Measurements from ENCODE around the gene TADA2B. TPM values are rescaled to one million over a fixed set of nuclear protein-coding genes. Genes with fewer than 3 reads are reported as not detected.
A peak's percentile ranks its signal among the peaks of the same experiment; 100 is the strongest.

TADA2B gene
- total and polyA plus RNA-seq, 9 of the 15 experiments (the other 6 are each of a cell fraction or from before 2014, with no cell fraction given) = 0.55 to 12.2 (median 7.5) TPM

GRCh38 chr4:7052923-7053715, 9.9 kb downstream of the TADA2B start:
- in situ Hi-C loops (cut with MboI) = no loop called here
- TF ChIP-seq NFRKB (IDR thresholded peaks at IDR 0.05; ENCODE audit: low read depth) (no peak), ZBTB33 (CRISPR knock-in tag; IDR thresholded peaks at IDR 0.05) (peak; percentile 55; the same call in 1 of the 2 replicates), DEAF1 (CRISPR knock-in tag; IDR thresholded peaks at IDR 0.05) (no peak), ZBTB9 (CRISPR knock-in tag; IDR thresholded peaks at IDR 0.05) (no peak), ZNF274 (IDR thresholded peaks at IDR 0.05; ENCODE audit: borderline replicate concordance, low read depth, low read length) (no peak), POLR2G (IDR thresholded peaks at IDR 0.05; ENCODE audit: low read depth, low read length) (0 out of 2 replicates have a peak, but pooled peaks have one; percentile 13)

More at GRCh38 chr4:7052923-7053715, 9.9 kb downstream of the TADA2B start:
- no peak overlapping the region for H3K27ac ChIP-seq (ENCODE audit: extremely low read depth, low read depth, low read length)
- no peak overlapping the region for H2AFZ ChIP-seq (ENCODE audit: low read depth, low read length)
- H4K20me1 ChIP-seq (replicated peaks; ENCODE audit: control insufficient read depth, insufficient read depth, low read length) = peaks cover 8% of the 10 kb centered on the region
- H3K27me3 ChIP-seq (ENCODE audit: control insufficient read depth in 2 of 2, insufficient read depth in 2 of 2, low read length in 2 of 2) = no peaks in the 10 kb centered on the region
- FAIRE-seq (no peak), DNase-seq (ENCODE audit: extremely low read depth in 1 of 4, low spot score in 3 of 4) (no peak), ATAC-seq (no peak)
- intact Hi-C loops (cut with micrococcal nuclease) = no loop called here
- peaks cover 47% of the 10 kb centered on the region; the same call in 2 of the 3 replicates for H3K36me3 ChIP-seq (ENCODE audit: control insufficient read depth, insufficient read depth, low read length)
- peaks cover 6% of the 10 kb centered on the region for H3K9me1 ChIP-seq (ENCODE audit: control insufficient read depth, insufficient read depth, low read length)
- peaks cover 23% of the 10 kb centered on the region for H3K79me2 ChIP-seq (ENCODE audit: control insufficient read depth, insufficient read depth, low read length)
- BruUV-seq (replicated peaks) = no TSS peak
- H3K9me3 ChIP-seq (replicated peaks; ENCODE audit: control insufficient read depth, insufficient read depth, low read depth, low read length) = no peaks in the 10 kb centered on the region
- POLR2A ChIA-PET = interaction anchor here (0.9 to 1.2 kb wide), 4 partner anchors 8 to 141 kb away, joined by 3 to 7 read pairs (median 4); partner anchors contain the start of gene TADA2B
- no peak overlapping the region for H3K4me3 ChIP-seq
- peak overlapping the region in 1 of 2 experiments; percentile 64; a peak in 2 of 4 replicates for H3K9ac ChIP-seq (ENCODE audit: insufficient read depth in 1 of 2, low read depth in 2 of 2, low read length in 2 of 2)
- CTCF ChIA-PET (ENCODE audit: low intra/inter-chr PET ratio) = no interaction called here
- peaks cover 4 to 50% of the 10 kb centered on the region in 2 experiments; a peak in 4 of 5 replicates for H3K4me1 ChIP-seq (replicated peaks in 1 of 2; ENCODE audit: control insufficient read depth in 2 of 2, insufficient read depth in 2 of 2, low read length in 2 of 2)
- WGBS (ENCODE audit: insufficient coverage, low coverage, missing lambda C conversion rate) = 83% methylated on average over 18 of the region's 20 CpGs
- no peak overlapping the region for H3K4me2 ChIP-seq (ENCODE audit: insufficient read depth, low read length)

Data from K562 (cell line).